G401 (cell line): ENCODE results near the gene CEP97. TPM values are rescaled to one million over a fixed set of nuclear protein-coding genes. Genes with fewer than 3 reads are reported as not detected.
"Not testable (repeated sequence)": the region's sequence is repeated elsewhere in the genome, so short reads cannot be mapped to it uniquely, and the experiment has no call there.

ENCODE experiments used
- DNase-seq: peaks from one replicate; pipeline ENCODE4 v3.0.0-alpha.2; 2015; ENCODE audit warnings: low spot score
- in situ Hi-C: cut with HindIII; loops from 2 replicates; pipeline ENCODE4 v1.10.0; 2016; ENCODE audit warnings: low sequenced_read_pairs, mixed read lengths
- total RNA-seq: library from RNA; depleted of rRNA; stranded (reverse); fragments of >200 nt; shearing (Covaris generic); gene quantifications from 2 replicates; pipeline ENCODE4 v1.2.3, GENCODE V29; 2014

Gene CEP97
- total RNA-seq, 1 experiment from 2014 or later = 11.0 TPM

GRCh38 chr3:101745934-101746333, 21.5 kb downstream of the CEP97 start:
- DNase-seq, in situ Hi-C loops: not testable (repeated sequence)

DNA sequence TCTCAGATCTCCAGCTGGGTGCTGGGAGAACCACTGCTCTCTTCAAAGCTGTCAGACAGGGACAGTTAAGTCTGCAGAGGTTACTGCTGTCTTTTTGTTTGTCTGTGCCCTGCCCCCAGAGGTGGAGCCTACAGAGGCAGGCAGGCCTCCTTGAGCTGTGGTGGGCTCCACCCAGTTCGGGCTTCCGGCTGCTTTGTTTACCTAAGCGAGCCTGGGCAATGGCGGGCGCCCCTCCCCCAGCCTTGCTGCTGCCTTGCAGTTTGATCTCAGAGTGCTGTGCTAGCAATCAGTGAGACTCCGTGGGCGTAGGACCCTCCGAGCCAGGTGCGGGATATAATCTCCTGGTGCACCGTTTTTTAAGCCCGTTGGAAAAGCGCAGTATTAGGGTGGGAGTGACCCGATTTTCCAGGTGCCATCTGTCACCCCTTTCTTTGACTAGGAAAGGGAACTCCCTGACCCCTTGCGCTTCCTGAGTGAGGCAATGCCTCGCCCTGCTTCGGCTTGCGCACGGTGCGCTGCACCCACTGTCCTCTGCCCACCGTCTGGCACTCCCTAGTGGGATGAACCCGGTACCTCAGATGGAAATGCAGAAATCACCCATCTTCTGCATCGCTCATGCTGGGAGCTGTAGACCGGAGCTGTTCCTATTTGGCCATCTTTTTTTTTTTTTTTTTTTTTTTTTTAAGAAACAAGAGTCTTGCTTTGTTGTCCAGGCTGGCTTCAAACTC, 29.1 kb downstream of the CEP97 start:
- in situ Hi-C loops, DNase-seq: not testable (repeated sequence)

DNA sequence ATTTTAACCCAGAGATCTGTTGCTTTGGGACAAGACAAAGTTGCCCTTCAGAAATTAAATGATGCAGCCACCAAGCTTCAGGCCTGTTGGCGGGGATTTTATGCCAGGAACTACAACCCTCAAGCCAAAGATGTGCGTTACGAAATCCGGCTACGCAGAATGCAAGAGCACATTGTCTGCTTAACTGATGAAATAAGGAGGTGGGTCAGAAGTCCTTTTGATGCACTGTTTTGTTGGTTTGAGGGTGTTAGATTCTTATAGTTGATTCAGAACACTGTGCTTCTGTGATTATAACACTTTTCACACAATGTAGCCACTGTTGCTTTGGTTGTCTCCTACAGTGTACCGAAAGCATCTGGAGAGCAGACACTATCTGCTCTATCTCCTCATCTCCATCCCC, 33.8 kb downstream of the CEP97 start:
- DNase-seq = no peak
- in situ Hi-C loops = no loop called here

- in situ Hi-C loops = no loop called here
- no peak for DNase-seq
These were observed 37.7 kb downstream of the CEP97 start for GRCh38 chr3:101762041-101762646.

DNA sequence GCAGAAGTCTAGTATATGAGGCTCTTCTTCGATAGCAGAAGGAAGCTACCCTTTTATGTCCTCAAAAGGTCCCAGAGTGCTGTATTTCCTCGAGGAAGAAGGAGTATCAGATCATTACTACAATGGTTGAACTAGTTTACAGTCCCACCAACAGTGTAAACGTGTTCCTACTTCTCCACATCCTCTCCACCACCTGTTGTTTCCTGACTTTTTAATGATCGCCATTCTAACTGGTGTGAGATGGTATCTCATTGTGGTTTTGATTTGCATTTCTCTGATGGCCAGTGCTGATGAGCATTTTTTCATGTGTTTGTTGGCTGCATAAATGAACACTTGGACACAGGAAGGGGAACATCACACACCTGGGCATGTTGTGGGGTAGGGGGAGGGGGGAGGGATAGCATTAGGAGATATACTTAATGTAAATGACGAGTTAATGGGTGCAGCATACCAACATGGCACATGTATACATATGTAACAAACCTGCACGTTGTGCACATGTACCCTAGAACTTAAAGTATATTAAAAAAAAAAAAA, 53.4 kb downstream of the CEP97 start:
- DNase-seq, in situ Hi-C loops: not testable (repeated sequence)

- in situ Hi-C loops = no loop called here
- no peak for DNase-seq
These were observed 54.1 kb downstream of the CEP97 start for GRCh38 chr3:101778385-101779046.

- peak; percentile 89 for DNase-seq
- in situ Hi-C loops = no loop called here
These were observed 54.8 kb downstream of the CEP97 start, which contains the start of gene NXPE3 for GRCh38 chr3:101779047-101779821. NXPE3 (plus strand) TSS chr3:101779211; CDS start chr3:101785597, 6,386 bp downstream.

DNA sequence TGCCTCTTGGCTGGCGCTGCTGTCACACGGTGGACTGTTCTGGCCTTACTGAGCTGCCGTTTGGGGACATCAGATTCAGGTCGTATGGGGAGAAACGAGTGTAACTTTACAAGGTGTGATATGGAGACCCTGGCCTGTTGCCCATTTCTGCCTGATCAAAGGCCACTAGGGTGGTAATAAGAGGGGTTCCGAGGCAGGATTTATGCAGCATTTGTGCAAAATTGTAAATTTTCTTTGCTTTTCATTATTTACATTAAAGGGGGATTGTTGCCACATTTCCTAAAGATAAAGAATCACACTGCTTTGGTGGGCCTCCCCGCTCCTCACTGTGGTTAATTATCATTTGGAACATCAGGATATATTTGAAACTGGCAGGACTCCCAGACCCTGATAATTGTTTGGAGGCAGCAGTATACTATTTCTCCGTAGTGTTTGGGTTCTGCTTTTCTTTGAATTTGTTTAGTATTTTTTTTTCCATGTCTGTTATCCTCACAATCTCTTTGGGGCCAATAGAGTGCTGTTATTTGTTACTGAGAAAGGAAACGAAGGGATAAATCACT, 55.5 kb downstream of the CEP97 start:
- in situ Hi-C loops = no loop called here

GRCh38 chr3:101780661-101781060, 56.2 kb downstream of the CEP97 start:
- in situ Hi-C loops = no loop called here
- peak; percentile 36 for DNase-seq

More for the DNA sequence above, 55.5 kb downstream of the CEP97 start:
- DNase-seq = peak; percentile 15

DNA sequence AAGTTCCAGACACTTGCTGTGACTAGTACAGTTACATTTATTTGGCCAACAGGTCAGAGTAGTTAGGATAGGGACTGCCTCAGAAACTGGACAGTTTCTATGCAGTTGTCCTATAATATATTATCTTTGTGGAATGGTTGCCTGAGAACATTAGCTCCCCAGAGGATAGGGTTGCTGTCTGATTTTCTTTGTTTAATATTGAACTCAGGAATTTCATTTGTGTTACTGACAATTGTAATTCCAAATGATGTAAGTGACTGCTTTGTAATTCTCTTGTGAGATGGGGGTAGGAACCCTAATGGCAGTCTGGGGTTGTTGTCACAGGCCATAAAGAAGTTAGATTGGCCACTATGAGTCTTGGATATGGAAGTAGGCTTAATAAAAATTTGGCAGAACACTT, 56.8 kb downstream of the CEP97 start:
- DNase-seq = no peak
- in situ Hi-C loops = no loop called here

DNA sequence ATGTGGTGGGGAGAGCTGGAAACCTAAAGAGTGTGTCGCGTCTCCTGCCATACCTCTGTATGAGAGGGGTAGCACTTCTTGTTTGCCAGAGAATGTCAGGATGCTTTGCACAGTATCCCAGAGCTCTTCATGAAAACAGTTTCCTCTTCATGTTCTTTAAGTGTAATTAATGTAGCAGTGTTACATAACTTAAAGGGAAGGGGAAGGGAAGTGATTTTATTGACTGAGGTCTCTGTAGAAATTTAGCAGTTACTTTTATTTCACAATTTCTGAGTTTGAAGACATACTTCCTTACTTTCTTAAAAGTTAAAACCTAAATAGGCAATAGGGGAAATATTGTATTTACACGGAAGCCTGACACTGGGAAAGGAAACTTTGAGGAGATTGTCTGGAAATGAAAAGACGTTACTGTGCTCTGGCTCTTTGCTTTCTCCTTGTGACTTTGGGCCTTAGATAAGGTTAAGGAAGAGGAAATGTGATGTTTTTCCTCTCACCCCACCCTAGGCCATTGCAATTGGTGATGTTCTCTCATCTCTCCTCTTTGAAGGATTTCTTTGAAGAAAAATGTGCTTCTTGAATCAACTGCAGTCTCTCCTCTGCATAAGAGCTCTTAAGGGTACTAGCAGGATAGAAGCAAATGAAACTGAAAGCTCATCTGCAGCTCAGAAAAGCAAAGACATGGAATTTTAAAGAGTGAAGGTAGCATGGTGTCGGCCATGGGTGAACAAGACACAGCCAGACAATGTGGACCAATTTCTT, 60.6 kb downstream of the CEP97 start:
- DNase-seq = no peak
- in situ Hi-C loops = no loop called here

- in situ Hi-C loops = no loop called here
- no peak for DNase-seq
These were observed 67.4 kb downstream of the CEP97 start for GRCh38 chr3:101791778-101792177.

DNA sequence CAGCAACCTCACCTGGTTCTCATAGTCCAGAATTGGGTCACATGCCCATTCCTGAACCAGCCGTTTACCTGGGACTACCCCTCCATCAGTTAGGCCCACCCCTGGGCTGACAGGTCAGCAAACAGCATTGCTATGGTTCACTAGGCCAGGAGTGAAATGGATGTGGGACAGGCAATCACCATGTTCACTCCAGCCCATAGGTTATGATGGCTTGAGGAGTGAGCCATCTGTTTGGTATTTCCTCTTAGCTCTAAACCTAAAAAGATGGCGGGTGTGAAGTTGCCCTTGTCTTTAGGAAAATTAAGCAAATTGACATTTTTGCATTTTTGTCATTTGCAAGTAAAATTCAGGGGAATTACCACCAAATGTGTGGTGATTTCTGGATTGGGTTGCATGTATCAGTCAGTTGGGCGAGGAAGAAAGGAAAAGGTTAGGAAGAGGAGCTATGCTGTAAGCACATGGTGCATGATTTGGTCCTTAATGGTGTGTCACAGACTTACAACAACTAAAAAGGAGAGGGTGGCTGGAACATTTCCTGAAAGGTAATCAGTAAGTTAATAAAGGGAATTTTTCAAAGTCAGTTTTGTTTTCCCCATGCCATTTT, 71.8 kb downstream of the CEP97 start:
- in situ Hi-C loops = no loop called here
- DNase-seq = no peak

- no peak for DNase-seq
These were observed 76.8 kb downstream of the CEP97 start for GRCh38 chr3:101801174-101801573.

DNA sequence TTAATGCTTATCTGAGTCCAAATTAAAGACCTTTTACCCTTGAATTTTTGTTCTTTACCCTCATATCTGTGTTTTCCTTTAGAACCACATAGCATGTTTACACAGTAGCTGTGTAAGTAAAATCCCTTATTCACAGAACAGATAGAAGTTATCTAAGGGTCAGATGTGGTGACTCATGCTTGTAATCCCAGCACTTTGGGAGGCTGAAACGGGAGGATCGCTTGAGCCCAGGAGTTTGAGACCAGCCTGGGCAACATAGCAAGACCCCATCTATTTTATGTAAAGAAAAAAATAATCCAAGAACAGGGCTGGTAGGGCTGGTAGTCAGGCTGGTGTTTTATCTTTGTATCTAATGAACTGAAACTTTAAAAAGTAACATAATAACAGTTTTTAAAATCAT, 77.8 kb downstream of the CEP97 start:
- in situ Hi-C loops = loop anchor here (25.0 kb wide), 1 partner anchor 435 kb away; no protein-coding TSS in a partner anchor
- no peak for DNase-seq

More at GRCh38 chr3:101801174-101801573, 76.8 kb downstream of the CEP97 start:
- in situ Hi-C loops = loop anchor here (25.0 kb wide), 1 partner anchor 436 kb away; no protein-coding TSS in a partner anchor

DNA sequence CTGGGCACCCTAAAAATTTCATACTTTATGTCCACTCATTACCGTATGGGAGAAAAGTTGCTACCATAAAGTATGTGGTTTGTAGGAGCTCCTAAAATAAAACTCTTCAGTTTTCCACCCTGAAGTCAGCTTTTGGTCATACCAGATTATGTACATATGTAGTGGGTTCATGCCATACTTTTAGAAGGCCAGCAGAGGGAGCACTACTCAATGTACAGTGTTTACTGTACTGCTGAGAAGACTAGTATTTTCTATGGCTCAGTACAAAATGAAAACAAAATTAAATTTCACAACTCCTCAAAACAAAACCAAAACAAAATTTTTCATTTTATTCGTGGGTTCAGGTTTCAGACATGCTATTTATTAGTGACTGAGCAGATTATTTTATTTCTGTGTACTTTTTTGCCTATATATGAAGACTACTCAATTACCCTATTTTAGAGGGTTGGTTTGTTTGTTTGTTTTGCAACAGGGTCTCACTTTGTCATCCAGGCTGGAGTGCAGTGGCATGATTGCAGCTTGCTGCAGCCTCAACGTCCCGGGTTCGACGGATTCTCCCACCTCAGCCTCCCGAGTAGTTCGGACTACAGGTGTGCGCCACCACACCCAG, 78.9 kb downstream of the CEP97 start:
- in situ Hi-C loops = loop anchor here (25.0 kb wide), 1 partner anchor 434 kb away; no protein-coding TSS in a partner anchor
- peak; percentile 86 for DNase-seq

- no peak for DNase-seq
- in situ Hi-C loops = loop anchor here (25.0 kb wide), 1 partner anchor 433 kb away; no protein-coding TSS in a partner anchor
These were observed 79.5 kb downstream of the CEP97 start for GRCh38 chr3:101803939-101804338.
